Cardiac muscle cell (in vitro differentiated cells and primary cell): ENCODE data around the gene PTN. TPM values are rescaled to one million over a fixed set of nuclear protein-coding genes. Genes with fewer than 3 reads are reported as not detected.
"Not testable (repeated sequence)": the region's sequence is repeated elsewhere in the genome, so short reads cannot be mapped to it uniquely, and the experiment has no call there.

Source experiments
- DNase-seq, 2 donors: peaks; one replicate each; pipeline versions ENCODE4 v3.0.0 to v3.0.0-alpha.2; 2010 to 2017; ENCODE audit warnings: low read depth in 1 of 2, low spot score in 1 of 2
- H3K27ac ChIP-seq: fragments of 200-600 bp; sonication (generic); 2 replicates; pipeline ENCODE4 v1.5.1; 2016
- H3K27me3 ChIP-seq: fragments of 200-600 bp; sonication (generic); 2 replicates; pipeline ENCODE4 v1.6.0; 2016; ENCODE audit warnings: control low read depth
- H3K36me3 ChIP-seq: fragments of 200-600 bp; sonication (generic); 2 replicates; pipeline ENCODE4 v1.5.1; 2016; ENCODE audit warnings: control low read depth
- H3K4me1 ChIP-seq: fragments of 200-600 bp; sonication (generic); 2 replicates; pipeline ENCODE4 v1.8.1; 2017; ENCODE audit warnings: low read depth, mild to moderate bottlenecking, mixed run types
- H3K4me3 ChIP-seq: fragments of 200-600 bp; sonication (generic); 2 replicates; pipeline ENCODE4 v1.5.1; 2016; ENCODE audit warnings: mild to moderate bottlenecking
- H3K9me3 ChIP-seq: fragments of 200-600 bp; sonication (generic); 2 replicates; pipeline ENCODE4 v1.5.1; 2017; ENCODE audit warnings: low read depth, mild to moderate bottlenecking, control low read depth
- CTCF ChIP-seq: IDR thresholded peaks from 2 replicates; pipeline ENCODE4 v1.5.1; 2012; ENCODE audit warnings: low read depth, mild to moderate bottlenecking, low read length
- polyA plus RNA-seq: library from polyadenylated mRNA; unstranded; fragments of >200 nt; fragmentation: Nextera tagmentation; extraction: Ambion mirVana; gene quantifications from 2 replicates; pipeline ENCODE4 v1.2.1, GENCODE V29; 2016
- total RNA-seq: library from RNA; depleted of rRNA; stranded (reverse); fragments of >200 nt; gene quantifications from 2 replicates; pipeline ENCODE4 v1.2.3, GENCODE V29; 2016

Gene PTN
- total and polyA plus RNA-seq, 2 experiments from 2014 or later: 68.5 to 183 TPM

DNA sequence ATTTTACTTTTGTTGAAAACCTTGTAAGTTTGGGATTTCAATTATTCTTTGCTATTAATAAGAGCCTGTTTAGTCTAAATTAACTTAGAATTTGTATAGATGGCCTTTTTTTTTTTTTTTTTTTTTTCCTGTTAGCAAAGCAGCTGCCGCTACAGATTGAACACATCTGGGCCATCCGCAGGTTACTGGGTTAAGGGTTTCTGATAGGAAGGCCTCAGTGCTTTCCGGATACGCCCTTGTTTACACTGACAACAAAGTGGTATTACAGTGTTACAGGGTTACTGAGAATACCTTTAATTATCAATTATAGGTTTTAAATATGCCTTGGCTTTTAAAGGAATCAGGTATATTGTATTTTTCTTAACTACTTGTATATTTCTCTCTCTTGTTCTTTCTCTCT is 76.8 kb downstream of the PTN start:
- DNase-seq: no peak
- H3K9me3 ChIP-seq: no peaks in the 10 kb centered on the region
- no peak overlapping the region for H3K4me3 ChIP-seq
- TF ChIP-seq CTCF: no peak
- no peaks in the 10 kb centered on the region for H3K27me3 ChIP-seq
- no peak overlapping the region for H3K27ac ChIP-seq
- peaks cover 4% of the 10 kb centered on the region for H3K4me1 ChIP-seq
- no peaks in the 10 kb centered on the region for H3K36me3 ChIP-seq

GRCh38 chr7:137265480-137265879 is 78.1 kb downstream of the PTN start:
- H3K36me3 ChIP-seq, H3K4me1 ChIP-seq, H3K4me3 ChIP-seq, H3K27ac ChIP-seq, H3K27me3 ChIP-seq, H3K9me3 ChIP-seq, DNase-seq: not testable (repeated sequence)

DNA sequence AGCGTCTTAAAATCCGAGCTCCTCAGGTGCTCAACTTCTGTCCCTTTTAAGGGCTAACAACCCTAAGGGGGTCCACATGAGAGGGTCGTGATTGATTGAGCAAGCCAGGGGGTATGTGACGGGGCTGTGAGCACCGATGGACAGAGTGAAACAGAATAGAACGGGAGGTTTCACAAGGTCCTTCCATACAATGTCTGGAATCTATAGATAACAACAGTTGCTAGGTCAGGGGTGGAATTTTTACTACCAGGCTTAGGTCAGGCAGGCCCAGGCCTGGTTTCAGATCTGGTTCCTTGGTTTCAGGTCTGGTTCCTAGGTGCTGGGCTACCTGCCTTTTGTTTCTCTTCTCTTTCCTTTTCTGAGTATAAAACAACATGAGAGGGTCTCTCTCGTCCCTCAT is 80.9 kb downstream of the PTN start:
- H3K9me3 ChIP-seq: no peaks in the 10 kb centered on the region
- no peaks in the 10 kb centered on the region for H3K27me3 ChIP-seq
- no peak overlapping the region for H3K4me3 ChIP-seq
- H3K36me3 ChIP-seq: no peaks in the 10 kb centered on the region
- no peak for DNase-seq
- no peak for TF ChIP-seq CTCF
- H3K27ac ChIP-seq: no peak overlapping the region
- peaks cover 4% of the 10 kb centered on the region for H3K4me1 ChIP-seq

DNA sequence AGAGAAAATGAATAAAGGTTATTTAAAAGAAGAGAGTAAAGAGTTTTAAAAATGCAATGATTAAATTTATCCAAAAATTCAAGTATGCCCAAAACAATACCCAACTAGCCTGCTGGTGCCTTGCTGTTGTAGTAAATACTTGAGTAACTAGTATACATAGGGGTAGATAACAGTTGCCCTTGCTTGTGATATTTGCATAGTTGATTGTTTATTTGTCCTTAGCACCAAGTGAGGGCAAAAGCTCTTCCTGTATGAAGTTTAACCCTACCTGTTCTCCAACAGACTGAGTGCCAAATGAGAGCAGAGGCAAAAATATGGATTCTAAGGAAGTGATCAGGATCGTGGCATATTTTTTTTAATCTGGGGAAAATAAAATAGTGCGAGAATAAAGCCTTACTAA is 85.0 kb downstream of the PTN start:
- no peak for TF ChIP-seq CTCF
- no peaks in the 10 kb centered on the region for H3K27me3 ChIP-seq
- H3K27ac ChIP-seq: no peak overlapping the region
- no peak for DNase-seq
- H3K4me3 ChIP-seq: no peak overlapping the region
- no peaks in the 10 kb centered on the region for H3K36me3 ChIP-seq
- no peaks in the 10 kb centered on the region for H3K9me3 ChIP-seq
- H3K4me1 ChIP-seq: no peaks in the 10 kb centered on the region

DNA sequence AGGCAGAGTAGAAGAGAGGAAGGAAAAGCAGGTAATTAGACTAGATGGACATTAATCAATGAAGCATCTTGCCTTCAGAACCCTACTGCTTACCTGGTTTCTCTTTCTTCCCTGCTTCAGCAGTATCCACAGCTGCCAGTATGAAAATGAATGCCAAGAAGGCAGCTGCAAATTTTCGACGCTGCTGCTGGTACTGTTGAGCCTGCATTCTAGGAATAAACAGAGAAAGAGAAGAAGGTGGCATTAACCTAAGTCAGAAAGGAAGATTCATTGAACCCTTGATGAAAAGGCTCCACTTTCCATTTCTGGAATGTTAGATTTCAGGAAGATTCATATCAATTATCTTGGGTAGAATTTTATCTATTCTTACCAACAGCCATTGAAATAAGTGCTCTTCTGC is 88.8 kb downstream of the PTN start:
- Histone ChIP-seq H3K4me1 (no peaks in the 10 kb centered on the region), H3K27me3 (no peaks in the 10 kb centered on the region), H3K36me3 (peaks cover 5% of the 10 kb centered on the region), H3K9me3 (no peaks in the 10 kb centered on the region), H3K4me3 (no peak overlapping the region), H3K27ac (no peak overlapping the region)
- no peak for DNase-seq
- no peak for TF ChIP-seq CTCF

GRCh38 chr7:137245890-137246289 is 97.6 kb downstream of the PTN start:
- Histone ChIP-seq H3K27ac (no peak overlapping the region), H3K9me3 (no peaks in the 10 kb centered on the region), H3K4me3 (no peak overlapping the region), H3K36me3 (peaks cover 3% of the 10 kb centered on the region), H3K27me3 (no peaks in the 10 kb centered on the region), H3K4me1 (peaks cover 4% of the 10 kb centered on the region)
- DNase-seq: no peak
- TF ChIP-seq CTCF: no peak
